COR-L47 (cell line): Measurements from ENCODE around the gene ZDHHC21.

Experiments
- DNase-seq: peaks from one replicate; lab custom pipeline; 2025; lab: John Stamatoyannopoulos, UW

The ZDHHC21 gene

DNA sequence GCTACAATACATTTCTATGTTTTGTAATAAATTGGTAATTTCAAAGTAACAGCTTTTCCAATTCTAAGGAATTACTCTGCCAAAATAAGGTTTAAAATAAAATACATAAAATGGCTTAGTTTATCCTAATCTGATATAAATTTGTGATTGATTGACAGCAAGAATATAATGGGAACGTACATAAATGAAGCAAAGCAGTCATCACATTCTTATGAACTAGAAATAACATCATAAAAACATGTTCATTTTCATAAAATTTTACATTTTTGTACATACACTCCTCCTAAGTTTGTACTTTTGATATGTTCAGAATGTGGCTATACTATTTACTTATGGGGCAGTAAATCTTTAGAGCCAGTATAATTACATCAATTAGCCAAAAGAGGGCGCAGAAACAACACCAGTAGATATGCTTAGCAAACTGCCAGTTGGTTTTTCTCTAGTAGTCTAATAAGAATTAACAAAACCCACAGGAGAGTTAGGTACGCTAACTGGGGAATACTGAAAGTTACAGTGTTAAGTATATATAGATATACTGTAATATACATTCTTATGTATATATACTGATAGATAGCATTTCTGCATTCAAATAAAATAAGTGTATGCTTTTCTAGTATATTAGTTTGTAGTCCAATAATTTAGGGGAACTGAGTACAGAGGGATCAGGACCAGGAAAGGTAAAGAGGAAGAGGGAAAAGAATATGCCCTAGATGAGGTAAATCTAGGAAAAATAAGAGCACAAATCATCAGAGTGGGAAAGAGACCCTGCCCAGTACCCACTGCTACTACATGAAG, 76.8 kb downstream of the ZDHHC21 start:
- peak; percentile 48 for DNase-seq

DNA sequence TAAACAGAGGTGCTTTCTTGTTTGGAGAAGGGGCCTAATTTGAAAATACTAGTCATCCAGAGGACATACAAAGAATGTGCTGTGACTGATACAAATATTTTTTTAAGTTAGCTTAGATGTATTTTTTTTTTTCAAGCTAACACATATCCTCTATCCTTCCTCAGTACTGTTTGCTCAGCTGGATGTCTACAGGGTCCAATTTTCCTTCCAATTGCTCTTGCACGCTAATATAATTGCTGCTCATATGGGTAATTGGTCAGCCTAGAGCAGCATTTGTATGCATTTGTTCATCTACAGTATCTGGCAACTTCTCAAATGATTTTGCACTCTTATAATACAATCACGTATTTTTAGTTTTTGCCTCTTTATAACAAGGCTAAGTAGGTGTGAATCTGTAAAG, 84.7 kb downstream of the ZDHHC21 start:
- peak; percentile 86 for DNase-seq

DNA sequence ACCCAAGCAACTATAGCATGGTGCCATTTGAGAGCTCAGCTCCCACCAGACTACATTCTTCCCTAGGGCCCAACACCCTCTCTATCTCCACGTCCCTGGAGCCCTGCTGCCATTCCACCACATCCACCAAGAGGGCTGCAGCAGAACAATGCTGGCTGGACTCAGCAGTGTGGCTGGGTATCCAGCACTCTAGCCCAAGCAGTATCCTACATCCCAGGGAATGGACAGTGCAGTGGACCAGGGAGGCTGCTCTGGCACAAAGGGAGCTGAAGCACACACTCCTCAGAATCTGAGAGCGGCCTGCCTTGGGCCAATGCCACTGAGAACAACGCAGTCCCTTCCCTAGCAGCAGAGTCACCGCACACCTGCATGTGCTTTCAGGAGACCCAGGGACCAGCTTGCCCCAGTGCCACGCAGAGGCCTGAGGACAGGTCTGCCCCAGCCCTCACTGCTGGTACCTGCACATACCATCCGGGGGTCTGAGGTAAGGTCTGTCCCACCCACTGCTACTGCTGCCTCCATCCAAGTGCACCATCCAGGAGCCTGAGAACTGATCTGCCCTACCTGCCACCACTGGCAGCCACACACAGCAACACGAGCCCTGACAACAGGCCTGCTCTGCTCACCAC, 95.9 kb downstream of the ZDHHC21 start:
- DNase-seq = no peak

DNA sequence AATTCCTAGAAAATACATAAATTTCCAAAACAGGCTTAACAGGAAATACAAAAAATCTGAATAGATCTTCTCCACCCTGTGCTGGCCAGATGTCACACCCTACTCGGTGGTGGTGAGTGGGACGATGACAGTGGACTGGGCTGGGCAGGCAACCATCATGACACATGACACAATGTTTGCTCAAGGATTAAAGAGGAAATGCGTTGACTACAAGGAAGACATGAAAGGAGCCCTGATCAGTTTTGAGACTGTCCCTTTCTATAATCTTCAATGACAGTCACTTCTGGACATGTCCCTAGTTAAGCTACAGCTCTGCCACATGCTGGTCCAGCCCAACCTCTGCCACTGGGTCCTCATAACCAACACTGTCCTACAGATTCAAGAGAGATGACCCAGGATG, 99.8 kb downstream of the ZDHHC21 start:
- no peak for DNase-seq

DNA sequence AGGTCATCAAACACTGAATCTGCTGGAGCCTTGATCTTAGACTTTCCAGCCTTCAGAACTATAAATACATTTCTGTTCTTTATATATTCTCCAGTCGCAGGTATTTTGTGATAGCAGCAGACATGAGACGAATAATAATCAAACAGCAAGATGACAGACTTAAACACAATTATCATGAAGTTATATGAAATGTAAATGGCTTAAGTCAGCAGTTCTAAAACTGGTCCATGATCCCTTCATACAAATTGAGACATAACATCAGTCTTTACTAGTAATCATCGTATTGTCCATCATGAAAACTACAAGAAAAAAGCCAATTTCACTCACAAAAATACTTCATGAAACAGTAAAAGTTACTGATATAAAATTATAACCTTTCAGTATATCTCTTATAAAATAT, 101.8 kb downstream of the ZDHHC21 start:
- no peak for DNase-seq

DNA sequence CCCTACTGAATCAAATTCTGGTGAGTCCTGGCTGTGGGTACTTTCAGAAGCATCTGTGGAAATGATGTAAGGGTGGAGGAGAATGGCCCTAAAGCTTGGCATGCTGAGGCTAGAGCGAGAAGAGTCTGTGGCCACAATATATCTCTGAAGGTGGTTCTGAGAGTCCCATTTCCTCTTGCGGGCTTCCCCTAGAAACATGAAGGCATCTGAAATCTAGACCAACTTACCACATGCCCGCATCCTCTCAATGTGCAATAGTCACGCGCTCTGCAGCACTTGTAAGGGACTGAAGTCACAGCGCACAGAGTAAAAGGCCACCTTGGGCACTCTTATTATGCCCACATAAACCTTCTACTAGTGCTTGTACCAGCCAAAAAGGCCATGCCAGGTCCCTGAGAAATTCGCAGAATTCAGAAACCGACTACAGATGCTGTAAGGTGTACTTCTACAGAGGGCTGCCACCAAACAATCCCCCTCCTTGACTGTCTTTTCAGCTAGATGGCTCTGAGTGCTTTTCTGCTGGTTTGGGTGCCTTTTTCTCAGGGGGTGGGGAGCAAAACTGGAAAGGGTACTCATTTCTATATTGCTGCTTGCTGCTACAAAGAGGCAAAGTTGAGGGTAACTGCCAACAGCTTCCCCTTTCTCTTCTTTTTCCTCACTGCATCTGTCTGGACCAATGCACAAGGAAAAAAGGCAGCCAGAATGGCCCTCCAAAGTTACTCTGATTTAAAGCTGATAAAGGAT, 107.3 kb downstream of the ZDHHC21 start:
- no peak for DNase-seq

DNA sequence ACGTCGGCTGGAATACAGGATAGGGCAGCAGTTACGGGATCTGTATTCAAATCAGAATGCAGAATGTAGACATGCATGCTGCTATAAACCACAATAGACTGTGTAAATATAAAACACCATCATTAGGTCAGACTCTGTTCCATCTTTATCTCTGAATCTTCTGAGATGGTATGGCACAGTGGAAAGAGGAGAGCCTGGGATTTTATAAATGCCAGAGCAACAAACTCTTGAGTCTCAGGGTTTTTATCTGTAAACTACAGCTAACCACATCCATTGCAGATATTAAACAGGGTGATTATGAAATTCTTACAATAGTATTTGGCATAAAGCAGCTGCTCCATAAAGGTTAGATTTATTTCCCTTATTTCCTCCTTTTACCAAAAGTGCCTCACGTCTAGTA, 108.7 kb downstream of the ZDHHC21 start:
- DNase-seq = no peak

DNA sequence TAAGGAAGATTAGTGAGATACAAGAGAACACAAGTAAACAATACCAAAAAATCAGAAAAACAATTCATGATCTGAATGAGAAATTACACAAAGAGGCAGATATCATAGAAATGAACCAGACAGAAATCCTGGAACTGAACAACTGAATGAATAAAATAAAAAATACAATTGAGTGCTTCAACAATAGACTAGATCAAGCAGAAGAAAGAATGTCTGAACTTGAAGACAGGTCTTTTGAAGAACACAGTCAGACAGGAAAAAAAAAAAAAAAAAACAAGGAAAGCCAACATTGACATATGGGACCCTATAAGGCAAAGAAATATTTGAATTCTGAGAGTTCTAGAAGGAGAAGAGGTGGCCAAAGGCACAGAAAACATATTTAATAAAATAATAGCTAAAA, 115.2 kb downstream of the ZDHHC21 start:
- no peak for DNase-seq

DNA sequence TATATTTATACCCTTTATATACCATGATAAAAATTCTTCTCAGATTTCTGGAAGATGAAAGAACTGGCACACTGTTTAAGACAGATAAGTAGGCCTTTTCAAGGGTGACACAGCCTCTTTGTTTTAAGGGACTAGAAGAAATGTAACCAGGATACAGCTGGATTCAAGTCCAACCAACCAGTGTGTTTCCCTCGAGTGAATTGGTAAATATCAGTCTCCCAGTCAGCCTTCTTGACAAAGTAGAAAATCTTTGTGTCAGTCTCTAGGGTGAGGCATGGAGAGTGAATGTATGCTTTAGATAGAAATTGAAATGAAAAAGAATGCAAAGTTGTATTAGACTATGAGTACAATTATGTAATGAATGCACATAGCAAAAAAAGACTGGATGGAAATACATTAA, 119.1 kb downstream of the ZDHHC21 start:
- DNase-seq = no peak

DNA sequence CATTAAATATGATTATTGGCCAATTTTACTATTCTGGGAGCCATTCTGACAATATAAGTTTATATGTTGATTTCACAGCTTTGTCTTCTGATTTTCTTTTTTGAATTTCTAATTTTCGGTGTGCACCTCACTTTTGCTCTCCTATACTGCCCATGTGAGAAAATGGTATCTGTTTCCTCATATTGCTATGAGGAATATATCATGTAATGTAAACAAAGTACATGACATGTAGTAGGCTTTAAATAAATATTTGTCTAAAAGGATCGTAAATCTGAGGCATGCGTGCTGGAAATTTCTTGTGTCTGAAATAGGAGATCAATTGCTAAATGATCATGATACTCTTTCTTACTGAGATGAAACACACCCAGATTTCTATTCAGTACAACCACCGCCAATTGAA, 119.9 kb downstream of the ZDHHC21 start:
- DNase-seq = no peak

DNA sequence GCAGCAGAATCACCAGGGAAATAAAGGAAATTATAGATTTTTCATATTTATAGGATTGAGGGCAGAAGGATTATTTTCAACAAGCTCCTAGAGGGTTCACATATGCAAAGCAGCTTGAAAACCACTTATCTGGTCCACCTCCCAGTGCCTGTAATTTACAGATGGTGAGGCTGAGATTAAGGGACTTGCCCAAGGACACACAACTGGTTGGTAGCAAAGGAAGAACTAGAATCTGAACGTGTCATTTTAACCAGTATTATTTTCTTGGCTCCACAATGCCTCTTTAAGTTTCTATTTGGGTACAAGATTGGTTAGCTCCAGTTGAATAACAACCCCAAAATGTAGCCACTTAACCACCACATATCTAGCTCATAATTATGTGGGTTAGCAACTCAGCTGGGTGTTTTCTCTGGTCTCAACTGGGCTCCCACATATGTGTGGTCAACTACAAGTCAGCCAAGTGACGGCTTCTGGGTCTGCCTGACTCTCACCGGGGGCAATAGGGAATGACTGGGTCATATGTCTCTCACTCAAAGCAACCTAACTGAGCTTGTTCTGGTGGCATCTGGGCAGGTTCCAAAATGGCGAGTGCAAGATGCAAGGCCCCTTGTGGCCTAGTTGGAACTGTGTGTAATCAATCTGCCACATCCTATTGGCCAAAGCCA, 127.7 kb downstream of the ZDHHC21 start:
- DNase-seq = no peak

DNA sequence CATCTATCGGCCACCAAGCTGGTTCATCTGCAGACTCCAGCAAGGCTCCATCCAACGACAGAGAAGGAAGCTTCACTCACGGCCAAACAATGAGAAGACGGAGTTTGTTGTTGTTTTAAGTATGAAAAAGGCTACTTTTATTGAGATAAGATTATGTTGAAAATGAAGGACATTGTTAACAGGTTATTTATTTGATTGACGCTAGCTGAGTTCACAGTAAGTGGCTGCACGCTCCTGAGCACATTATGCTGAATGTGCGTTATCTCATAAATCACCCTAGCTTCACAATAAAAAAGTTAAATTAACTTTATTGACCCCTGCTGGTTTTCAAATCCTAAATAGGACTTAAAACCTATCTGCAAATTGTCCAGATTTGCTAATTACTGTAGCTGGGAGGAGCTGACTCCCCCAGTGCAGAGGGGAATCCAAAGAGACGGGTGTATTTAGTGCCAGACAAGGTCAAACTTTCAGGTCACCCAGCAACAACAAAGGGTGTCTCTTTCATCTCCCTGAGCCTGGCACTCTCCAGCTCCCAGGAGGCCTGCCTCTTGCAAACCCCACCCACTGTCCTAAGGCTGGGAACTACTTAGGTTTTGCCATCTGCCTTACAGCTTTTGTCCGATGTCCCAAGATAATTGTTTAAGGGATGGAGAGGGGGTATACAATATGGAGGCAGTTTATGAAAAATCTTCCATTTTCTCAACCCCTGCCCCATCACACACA, 129.2 kb downstream of the ZDHHC21 start:
- DNase-seq = no peak

DNA sequence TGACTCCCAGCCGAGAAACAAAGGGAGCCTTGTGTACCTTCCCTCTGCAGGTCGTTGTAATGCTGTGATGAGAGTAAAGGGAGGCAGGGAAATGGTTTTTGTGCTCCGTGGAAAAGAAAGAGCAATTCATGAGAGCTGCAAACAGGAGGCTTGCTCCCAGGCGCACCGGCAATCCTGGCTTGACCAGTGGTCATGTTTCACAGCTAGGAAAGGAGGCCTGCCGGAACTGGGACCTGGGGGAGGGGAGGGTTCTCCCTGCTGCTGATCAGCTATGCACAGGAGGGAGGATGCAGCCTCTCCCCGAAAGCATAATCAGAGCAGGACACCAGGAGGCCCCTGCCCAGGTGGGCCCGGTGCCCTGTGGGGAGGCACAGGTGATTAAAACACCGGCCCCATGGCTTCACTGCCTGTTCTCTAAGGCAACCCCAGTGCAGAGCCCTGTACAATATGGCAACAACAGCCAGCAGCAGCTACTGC, 131.3 kb downstream of the ZDHHC21 start:
- no peak for DNase-seq
